ENCODE measurements around the gene DOCK3. TPM values are rescaled to one million over a fixed set of nuclear protein-coding genes. Genes with fewer than 3 reads are reported as not detected.
"Not testable (repeated sequence)": the region's sequence is repeated elsewhere in the genome, so short reads cannot be mapped to it uniquely, and the experiment has no call there.

DOCK3 gene
- total RNA-seq, 1 experiment from 2014 or later, result 5.6 TPM

GRCh38 chr3:51307458-51307857, 632.7 kb downstream of the DOCK3 start:
- no peak overlapping the region for H3K4me3 Mint-ChIP-seq
- POLR2A ChIA-PET, result no interaction called here
- peaks cover 7% of the 10 kb centered on the region for H3K9me3 Mint-ChIP-seq
- peaks cover 5% of the 10 kb centered on the region for H3K36me3 Mint-ChIP-seq
- H3K27me3 Mint-ChIP-seq (ENCODE audit: low read depth), result no peaks in the 10 kb centered on the region
- CTCF ChIA-PET, result interaction anchor here (0.9 to 1.6 kb wide), 2 partner anchors 12 to 207 kb away, joined by 3 to 6 read pairs; no protein-coding TSS in a partner anchor
- no peaks in the 10 kb centered on the region for H3K4me1 Mint-ChIP-seq
- no peak for TF ChIP-seq ZMAT4 (CRISPR knock-in tag; IDR thresholded peaks at IDR 0.05)
- no peak for TF ChIP-seq NFYB (CRISPR knock-in tag; conservative IDR thresholded peaks at IDR 0.05; ENCODE audit: low read depth)
- no peak for TF ChIP-seq FOXP1 (CRISPR knock-in tag; IDR thresholded peaks at IDR 0.05; ENCODE audit: borderline replicate concordance)
- no peak for TF ChIP-seq JAZF1 (CRISPR knock-in tag; IDR thresholded peaks at IDR 0.05)
- TF ChIP-seq HMGA2 (CRISPR knock-in tag; IDR thresholded peaks at IDR 0.05), result no peak
- no peak for TF ChIP-seq IRF2 (CRISPR knock-in tag; IDR thresholded peaks at IDR 0.05; ENCODE audit: borderline replicate concordance, low read depth)
- no peak for TF ChIP-seq CTCF (IDR thresholded peaks at IDR 0.05)
- no peak for TF ChIP-seq AR (CRISPR knock-in tag; IDR thresholded peaks at IDR 0.05)
- no peak for TF ChIP-seq ZNF263 (CRISPR knock-in tag; IDR thresholded peaks at IDR 0.05; ENCODE audit: low read depth)
- no peak for TF ChIP-seq AFF4 (CRISPR knock-in tag; IDR thresholded peaks at IDR 0.05; ENCODE audit: borderline replicate concordance)
- no peak for TF ChIP-seq EMX1 (CRISPR knock-in tag; IDR thresholded peaks at IDR 0.05)
- H3K27ac Mint-ChIP-seq, result no peak overlapping the region
- ATAC-seq, result no peak
- DNase-seq (ENCODE audit: low spot score), result no peak

- ATAC-seq; H3K27me3 Mint-ChIP-seq (ENCODE audit: low read depth); H3K36me3 Mint-ChIP-seq; H3K9me3 Mint-ChIP-seq; DNase-seq (ENCODE audit: low spot score); H3K4me1 Mint-ChIP-seq; H3K4me3 Mint-ChIP-seq; POLR2A ChIA-PET; H3K27ac Mint-ChIP-seq: not testable (repeated sequence)
- CTCF ChIA-PET, result interaction anchor here (0.9 to 1.6 kb wide), 2 partner anchors 11 to 208 kb away, joined by 3 to 6 read pairs; no protein-coding TSS in a partner anchor
These were observed 633.3 kb downstream of the DOCK3 start for GRCh38 chr3:51307945-51308607.

GRCh38 chr3:51311055-51311454, 636.3 kb downstream of the DOCK3 start:
- peak; percentile 51 for ATAC-seq
- ChIA-PET CTCF (interaction anchor here (0.6 to 1.7 kb wide), 28 partner anchors 9 to 719 kb away, joined by 3 to 22 read pairs (median 4); partner anchors contain the start of genes MANF and MAPKAPK3), POLR2A (no interaction called here)
- Mint-ChIP-seq H3K4me3 (no peak overlapping the region), H3K27ac (no peak overlapping the region), H3K27me3 (ENCODE audit: low read depth) (no peaks in the 10 kb centered on the region), H3K9me3 (peaks cover 6% of the 10 kb centered on the region), H3K4me1 (no peaks in the 10 kb centered on the region), H3K36me3 (peaks cover 5% of the 10 kb centered on the region)
- DNase-seq (ENCODE audit: low spot score), result no peak
- TF ChIP-seq ZNF416 (CRISPR knock-in tag; IDR thresholded peaks at IDR 0.05) (no peak), ATF3 (CRISPR knock-in tag; conservative IDR thresholded peaks at IDR 0.05) (no peak), PRDM15 (CRISPR knock-in tag; IDR thresholded peaks at IDR 0.05) (no peak), MAX (CRISPR knock-in tag; IDR thresholded peaks at IDR 0.05) (no peak), SMAD3 (CRISPR knock-in tag; IDR thresholded peaks at IDR 0.05; ENCODE audit: borderline replicate concordance) (no peak), ZBTB21 (CRISPR knock-in tag; IDR thresholded peaks at IDR 0.05; ENCODE audit: borderline replicate concordance) (no peak)

All from WTC11 (cell line).